T-helper 1 cell (primary cell): ENCODE measurements around the gene STK17A.
"Not testable (repeated sequence)": the region's sequence is repeated elsewhere in the genome, so short reads cannot be mapped to it uniquely, and the experiment has no call there.

Experiments used
- DNase-seq, 5 donors: peaks; one replicate each; pipeline ENCODE4 v3.0.0-alpha.2; 2012 to 2020

STK17A gene

DNA sequence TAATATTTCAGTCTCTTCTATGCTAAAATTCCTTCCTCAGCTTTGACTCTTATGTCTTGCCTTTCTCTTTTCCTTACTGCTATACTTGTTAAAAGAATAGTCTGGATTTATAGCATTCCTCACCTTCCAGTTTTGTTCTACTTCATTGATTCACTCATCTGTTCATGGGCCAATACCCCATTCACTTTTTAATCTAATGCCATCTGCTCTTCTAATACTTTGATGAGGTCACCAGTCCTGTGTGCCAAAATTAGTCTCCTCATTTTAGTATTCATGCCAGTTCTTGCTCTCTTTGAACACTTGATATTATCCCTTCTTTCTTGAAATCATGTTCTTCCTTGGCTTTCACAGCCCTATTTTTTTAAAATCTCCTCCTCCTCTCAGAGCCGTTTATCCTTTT lies 19.3 kb downstream of the STK17A start:
- DNase-seq, result no peak

DNA sequence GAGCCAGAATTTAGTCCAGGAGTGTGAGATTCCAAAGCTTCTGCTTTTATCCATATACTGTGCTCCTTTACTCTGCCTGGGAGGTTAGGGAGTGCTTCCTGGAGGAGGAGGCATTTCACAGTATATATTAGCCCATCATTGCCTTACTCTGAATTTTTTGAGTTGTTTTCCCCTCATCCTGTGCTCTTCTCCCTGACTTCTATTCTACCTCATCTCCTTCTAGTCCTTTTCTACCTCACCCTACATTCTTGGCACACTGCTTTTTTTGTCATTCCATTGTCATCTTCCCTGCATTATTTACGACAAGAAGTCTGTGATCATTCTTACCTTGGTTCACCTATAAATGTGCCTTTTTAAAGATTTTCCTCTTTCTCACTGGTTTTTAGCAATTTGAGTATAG lies 21.3 kb downstream of the STK17A start:
- DNase-seq, result no peak

DNA sequence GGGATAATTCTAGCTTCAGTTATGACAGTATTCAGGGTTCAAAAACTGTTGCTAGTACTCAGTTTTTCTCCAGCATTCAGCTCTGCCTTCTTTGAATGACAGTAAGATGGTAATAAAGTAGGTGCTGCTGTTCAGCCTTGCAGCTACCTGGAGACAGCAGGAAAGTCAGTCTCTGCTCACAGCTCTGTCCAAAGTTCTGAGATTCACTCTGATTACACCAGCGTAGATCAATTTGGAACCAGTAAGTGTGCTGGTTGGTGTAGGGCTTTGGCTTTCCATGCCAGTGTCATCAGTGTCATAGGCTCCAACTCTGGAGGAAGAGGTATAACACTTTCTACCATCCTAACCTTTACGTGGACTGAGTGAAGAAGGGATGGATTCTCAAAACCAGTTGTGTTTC lies 26.2 kb downstream of the STK17A start:
- DNase-seq, result no peak

DNA sequence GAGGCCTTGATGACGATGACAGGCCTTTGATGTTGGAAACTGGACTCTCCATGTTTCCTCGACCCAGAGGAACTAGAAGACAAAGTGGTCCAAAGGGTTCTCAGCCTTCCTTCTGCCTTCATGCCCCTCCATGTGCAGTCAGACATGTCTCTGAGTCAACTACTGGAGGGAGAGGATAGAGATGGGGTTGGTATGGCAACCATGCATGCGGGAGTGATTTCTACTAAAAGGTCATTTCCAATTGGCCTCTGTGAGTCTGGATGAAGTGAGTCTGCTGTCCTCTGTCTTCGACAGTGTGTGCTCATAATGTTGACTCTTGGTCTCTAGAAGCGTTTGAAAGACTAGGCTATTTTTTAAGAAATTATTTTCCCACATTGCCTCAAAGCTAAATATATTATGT lies 29.2 kb downstream of the STK17A start:
- no peak for DNase-seq

DNA sequence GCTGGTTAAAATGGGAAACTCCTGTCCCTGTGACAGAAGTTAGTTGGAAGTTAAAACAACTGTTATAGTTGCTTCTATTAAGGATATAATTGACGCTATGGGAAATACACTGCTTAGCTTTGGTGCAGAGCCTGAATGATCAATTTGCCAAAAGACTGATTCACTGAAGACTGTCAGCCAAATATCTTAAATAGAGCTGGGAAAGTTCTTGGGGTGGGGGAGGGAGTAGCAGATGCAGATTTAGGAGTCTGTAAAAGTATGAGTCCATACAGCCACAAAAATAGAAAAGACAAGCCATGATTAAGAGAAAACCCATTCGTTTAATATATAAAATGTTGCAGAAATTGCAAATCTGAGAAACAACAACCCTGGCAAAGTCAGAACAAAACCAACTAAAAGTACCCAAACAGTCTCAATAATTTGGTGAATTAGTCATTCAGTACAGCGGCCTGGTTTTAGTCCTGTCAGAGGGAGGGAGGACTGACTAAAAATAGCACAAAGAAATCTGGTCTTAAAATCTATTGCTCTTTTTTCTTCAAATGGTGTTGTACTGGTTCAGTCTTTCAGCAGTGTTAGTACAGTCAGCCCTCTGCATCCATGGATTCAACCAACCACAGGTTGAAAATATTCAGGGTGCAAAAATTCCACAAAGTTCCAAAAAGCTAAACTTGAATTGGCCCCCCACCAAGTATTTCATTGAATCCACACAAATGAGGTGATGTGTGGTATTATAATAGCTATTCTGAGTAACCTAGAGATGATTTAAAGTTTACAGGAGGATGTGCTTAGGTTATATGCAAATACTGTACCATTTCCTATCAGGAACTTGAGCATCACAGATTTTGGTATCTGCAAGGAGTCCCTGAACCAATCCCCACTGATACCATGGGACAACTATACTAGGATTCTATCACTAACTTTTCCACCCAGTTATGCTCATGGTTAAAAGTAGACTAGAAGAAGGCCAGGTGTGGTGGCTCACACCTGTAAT lies 30.0 kb downstream of the STK17A start:
- peak in 1 of 5 donors; percentile 58 for DNase-seq

DNA sequence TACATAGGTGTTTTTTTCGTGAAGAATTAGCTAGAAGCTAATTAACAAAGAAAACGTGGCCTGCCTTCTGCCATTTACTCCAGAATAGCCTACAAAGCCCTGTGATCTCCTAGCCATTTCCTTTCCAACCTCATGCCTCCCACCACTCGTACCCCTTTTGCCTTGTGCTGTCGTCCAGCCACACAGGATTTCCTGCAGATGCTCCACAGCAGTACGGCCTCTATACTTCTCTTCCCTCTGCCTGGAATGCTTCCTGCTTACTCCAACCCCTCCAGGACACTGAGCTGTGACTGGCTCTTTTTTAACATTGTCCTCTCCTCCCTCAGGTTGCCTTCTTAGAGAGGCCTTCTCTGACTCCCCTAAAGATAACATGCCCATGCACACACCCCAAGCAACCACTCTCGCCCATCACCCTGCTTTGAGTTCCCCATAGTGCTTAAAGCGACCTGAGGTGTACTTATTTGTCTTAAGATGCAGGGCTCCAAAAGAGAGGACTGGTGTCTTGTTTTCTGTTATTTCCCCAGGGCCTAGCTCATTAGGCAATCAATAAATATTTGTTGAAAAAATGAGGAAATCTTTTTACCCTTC lies 32.7 kb downstream of the STK17A start:
- no peak for DNase-seq

DNA sequence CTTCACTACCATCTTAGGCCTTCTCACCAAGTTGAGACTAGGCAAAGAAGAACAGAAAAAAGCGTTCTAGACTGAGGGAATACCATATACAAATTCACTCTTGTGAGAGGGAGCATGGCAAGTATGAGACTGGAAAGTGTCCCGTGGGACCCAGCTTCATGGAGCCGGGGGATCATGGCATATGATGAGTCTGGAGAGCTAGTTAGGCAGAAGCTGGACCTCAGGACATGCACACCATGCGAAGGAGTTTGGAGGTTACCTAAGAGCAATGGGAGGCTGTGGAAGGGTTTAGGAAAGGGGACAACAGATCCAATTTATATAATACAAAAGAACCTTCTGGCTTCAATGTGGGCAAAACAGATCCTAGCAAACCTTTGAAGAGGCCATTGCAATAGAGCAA lies 34.1 kb downstream of the STK17A start:
- DNase-seq, result no peak

DNA sequence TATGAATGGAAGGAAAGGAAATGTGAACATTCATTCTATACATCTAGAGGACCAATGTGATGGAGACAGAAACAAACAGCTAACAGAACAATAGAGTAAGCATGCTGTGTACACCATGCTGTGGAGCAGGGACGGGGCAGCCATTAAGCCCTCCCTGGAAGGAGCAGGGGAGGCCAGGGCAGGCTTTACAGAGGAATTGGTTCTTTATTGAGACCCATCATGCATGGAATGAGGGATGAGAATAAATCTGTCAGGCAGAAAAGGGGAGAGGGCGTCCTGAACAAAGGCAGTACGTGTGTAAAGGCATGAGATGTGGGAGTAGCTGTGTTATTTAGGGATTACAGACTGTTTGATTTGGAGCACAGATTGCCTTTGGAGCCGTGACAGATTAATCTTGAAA lies 35.2 kb downstream of the STK17A start:
- DNase-seq, result no peak

DNA sequence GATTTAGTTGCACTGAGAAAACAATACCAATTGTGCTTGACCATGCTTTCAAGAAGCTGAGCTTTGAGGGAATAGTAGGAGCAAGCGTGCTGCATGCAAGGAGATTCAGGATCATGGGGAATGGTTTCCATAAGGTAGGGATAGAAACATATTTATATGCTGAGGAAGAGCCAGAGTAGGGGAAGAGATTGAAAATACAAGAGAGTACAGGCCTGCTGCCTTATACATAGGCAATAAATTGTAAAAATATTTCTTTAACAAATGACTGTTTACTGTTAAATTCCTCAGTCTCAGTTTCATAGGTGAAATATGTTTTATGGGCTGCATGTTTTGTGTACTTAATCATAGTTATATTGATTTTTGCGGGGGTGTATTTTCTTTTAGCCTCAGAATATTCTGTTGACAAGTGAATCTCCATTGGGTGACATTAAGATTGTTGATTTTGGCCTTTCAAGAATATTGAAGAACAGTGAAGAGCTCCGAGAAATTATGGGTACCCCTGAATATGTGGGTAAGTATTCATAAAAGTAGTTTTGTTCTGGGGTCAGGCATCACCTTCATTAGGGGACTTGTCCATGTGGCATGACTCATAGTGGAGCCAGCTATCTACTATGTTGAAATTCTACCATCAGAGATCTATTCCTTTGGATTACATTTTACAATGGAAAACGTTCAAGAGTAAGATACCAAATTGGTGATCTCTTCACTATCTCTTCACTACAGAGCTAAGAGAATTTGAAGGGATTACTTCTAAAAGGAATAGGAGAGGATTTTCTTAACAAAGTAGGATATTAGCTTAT lies 36.5 kb downstream of the STK17A start:
- no peak for DNase-seq

DNA sequence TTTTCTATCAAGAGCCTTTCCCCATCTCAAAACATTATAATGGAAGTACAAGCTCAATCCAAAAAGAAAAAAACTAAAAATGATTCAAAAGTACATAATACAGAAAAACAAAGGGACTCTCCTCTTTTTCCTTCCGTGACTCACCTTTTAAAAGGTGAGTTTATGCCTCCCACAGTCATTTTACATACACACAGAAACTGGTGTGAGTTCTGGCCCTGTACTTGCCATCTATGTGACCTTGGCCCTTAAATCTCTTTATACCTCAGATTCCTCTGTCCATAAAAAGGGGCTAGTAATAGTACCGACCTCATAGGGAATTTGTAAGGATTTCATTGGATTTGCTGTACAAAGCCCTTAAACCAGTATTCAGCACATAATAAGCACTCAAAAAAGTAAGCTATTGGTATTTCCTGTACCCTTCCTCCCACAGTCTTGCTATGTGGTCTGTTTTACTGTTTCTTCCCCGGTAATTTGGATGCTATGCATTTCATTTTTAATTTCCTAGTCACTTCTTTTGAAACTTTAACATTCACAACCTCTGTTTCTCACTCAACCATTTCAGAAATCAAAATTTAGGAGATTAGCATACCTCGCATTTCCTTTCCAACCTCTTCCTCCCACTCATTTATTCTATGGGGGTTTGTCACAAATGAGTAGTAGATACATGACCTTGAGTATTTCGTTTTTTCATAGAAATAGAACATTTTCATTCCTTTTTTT lies 39.0 kb downstream of the STK17A start:
- peak in 1 of 5 donors; percentile 32 for DNase-seq

DNA sequence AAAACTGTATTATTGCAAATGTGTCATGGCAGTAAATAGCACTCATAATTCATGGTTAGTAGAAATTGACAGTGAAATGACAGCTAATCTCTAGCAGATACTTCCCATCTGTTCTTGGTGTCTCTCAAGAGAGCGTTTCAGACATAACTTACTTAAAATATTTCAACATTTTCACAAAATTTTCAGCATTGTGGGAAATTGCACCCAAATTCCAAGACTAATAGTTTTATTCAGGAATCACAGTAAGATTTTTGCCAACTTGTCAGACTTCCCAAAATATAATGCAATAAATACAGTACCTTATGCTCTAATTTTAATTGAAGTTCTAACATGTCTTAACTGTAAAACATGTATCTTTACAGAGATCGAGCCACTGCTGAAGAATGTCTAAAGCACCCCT lies 41.2 kb downstream of the STK17A start:
- DNase-seq, result no peak

DNA sequence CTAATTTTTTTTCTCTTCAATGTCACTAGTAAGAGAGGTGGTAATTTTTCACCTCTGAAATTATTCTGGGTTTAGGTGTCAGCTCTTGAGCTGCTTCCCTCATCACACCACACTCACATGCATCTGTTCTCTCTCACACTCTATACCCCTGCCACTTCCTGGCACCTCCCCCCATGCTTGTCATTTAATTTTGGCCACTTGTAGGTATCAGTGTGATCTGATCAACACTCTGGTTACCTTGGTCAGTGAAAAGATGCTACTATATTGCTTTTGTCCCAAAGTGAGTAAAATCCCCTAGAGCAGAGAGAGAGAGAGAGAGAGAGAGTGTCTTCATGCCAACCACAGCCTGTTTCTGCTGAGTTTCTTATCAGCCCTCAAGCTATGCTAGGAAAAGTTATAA lies 42.5 kb downstream of the STK17A start:
- peak in 3 of 5 donors; percentile 31 to 49 (median 37) for DNase-seq

DNA sequence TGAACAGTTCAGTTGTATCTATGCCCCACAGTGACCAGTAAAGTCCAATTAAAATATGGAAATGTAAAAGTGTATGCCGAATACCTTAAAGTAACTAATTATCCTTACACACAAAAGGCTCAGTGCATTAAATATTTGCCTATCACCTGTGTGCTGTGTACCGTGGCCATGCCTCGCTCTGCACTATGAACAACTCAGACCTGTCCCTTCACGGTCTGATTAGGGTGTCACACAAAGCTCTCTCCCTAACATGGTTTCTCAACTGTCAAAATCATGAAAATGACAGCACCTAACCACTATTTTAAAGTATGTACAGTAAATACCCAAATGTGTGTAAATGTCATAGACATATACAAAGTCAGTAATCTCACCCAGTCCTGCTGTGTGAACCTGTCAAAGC lies 43.1 kb downstream of the STK17A start:
- no peak for DNase-seq

DNA sequence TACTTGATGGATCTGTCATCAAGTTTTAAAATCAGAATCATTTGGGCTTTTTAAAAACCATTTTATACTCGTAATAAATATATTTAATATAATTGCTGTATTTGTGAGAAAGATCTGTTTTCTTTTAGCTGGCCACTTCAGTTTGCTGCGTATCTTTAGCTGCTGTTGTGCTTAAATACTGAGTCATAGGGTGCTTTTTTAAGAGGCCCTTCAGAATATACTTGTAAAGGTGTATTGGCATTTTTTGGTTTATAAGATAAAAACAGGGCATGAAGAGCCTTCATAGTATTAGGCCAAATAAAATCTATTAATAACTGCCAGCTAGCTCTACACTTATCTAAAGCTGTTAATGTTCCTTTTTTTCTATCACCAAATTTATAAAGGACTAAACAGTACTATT lies 43.8 kb downstream of the STK17A start:
- no peak for DNase-seq

DNA sequence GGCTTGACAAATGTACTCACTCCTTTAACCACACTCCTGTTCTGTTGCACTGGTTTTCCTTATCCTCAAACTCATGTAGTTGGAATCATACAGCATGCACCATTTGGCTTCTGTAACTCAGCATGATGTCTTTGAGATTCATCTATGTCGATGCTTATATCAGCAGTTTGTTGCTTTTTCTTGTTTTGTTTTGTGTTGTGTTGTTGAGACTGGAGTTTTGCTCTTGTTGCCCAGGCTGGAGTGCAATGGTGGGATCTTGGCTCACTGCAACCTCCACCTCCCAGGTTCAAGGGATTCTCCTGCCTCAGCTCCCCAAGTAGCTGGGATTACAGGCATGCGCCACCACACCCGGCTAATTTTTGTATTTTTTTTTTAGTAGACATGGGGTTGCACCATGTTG lies 44.9 kb downstream of the STK17A start:
- DNase-seq, result not testable (repeated sequence)

DNA sequence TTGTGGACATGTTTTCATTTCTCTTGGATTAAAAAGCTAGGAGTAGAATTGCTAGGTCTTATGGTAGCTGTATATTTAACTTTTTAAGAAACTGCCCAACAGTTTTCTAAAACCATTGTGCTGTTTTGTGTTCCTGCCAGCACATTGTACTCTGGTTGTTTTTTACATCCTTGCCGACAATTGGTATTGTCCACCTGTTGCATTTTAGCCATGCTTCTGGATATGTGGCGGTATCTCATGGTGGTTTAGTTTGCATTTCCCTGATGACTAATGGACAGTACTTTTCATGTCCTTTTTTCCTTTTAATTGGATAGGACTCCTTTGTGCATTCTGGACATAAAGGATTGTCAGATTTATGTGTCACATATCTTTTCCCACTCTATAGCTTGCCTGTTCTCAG lies 45.5 kb downstream of the STK17A start:
- DNase-seq, result no peak

DNA sequence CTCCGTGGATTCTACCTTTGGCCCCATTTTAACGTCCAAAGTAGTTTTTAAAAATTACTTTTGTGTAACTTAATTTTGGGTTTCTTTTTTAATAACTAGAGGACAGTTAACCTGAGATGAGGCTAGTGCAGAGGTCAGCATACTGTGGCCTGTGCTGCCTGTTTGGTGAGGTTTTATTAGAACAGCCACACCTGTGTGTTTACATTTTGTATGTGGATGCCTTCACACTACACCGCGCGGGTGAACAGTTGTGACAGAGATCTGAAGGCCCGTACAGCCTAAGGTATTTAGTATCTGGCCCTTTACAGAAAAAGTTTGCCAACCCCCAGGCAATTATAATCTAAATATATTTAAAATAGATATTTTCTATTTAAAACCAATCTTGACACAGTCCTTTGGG lies 46.9 kb downstream of the STK17A start:
- DNase-seq, result no peak

DNA sequence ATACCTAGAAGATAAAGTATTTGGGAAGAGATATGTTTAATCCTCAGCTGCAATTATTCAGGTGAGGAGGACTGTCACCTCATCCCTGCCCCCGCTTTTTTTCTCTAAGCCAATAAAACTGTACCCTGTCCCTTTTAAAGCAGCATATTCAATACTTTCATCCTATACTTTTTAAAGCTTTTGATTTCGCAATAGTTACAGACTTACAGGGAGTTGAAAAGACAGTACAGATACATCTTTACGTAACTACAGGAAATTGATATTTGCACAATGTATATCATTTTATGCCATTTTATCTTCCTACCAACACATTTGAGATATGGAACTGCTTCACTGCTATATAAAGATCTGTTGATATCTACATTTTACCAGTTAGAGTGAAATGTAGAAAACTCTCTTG lies 47.6 kb downstream of the STK17A start:
- no peak for DNase-seq

DNA sequence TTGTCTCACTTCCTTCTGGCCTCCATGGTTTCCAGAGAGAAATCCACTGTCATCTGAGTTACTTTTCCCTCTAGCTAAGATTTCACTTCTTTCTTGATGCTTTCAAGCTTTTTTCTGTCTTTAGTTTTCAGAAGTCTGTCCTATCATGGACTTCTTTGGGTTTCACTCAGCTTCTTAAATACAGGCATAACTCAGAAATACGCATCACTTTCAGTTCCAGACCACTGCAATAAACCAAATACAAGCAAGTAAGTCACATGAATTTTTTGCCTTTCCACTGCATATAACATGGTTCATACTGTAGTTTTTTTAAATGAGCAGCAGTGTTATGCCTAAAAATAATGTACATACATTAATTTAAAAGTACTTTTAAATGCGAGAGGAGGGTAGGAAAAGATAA lies 48.7 kb downstream of the STK17A start:
- DNase-seq, result no peak

DNA sequence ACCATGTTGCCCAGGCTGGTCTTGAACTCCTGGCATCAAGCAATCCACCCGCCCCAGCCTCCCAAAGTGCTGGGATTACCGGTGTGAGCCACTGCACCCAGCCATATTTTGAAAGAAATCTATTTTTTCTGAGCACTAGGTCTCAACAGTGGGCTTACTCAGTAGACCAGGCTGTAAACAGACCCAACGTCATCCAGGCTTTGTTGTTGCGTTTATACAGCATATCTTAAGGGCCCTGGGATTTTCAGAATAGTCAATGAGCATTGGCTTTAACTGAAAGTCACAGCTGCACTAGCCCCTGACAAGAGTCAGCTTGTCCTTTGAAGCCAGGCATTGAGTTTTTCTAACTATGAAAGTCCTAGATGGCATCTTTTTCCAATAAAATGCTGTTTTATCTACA lies 49.8 kb downstream of the STK17A start:
- no peak for DNase-seq

DNA sequence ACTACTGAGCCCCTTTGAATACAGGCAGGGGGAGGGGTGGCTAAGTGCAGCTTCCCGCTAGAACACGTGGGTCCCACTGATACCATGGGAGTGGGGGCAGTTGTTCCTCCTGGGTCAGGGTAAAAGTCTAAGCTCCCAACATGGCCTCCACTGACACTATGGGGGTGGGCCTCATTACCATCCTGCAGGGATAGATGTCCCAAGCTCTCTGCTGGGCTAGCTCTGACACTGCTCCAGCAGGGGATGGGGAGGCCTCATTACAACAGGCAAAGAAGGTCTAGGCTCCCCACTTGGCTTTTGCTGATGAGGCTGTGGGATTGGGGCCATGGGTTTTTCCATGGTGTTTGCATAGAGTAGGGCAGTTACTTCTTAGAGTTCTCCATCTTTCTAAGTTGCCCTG lies 51.5 kb downstream of the STK17A start:
- no peak for DNase-seq

DNA sequence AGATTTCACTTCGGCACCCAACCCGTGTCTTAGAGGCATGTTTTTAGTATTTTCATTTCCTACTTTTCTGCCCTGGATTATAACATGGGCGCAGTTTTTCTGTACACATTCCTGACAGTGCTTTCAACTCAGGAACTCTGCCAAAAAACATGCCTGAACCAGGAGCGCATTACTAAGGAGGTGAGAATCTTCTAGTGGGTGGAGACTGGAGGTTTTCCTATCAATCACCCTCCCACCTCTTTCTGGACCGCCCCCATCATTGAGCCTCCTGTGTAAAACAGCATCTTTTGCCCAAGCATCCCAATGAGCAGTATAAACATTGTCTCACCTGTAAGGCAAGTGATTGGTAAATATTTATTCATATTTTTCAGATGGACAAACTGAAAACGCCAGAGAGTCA lies 53.2 kb downstream of the STK17A start:
- DNase-seq, result no peak
